WTC11 (cell line): ENCODE measurements around the gene DYNC2LI1.

Source experiments
- CREB1 ChIP-seq: sonication (generic); formaldehyde crosslinking; IDR thresholded peaks from 2 replicates; pipeline ENCODE4 v1.8.0; 2023; ENCODE audit warnings: mild to moderate bottlenecking, missing genetic modification reagents
- JUN ChIP-seq: sonication (generic); formaldehyde crosslinking; IDR thresholded peaks from 2 replicates; pipeline ENCODE4 v1.8.0; 2023; ENCODE audit warnings: mild to moderate bottlenecking, missing genetic modification reagents
- SP1 ChIP-seq: sonication (generic); formaldehyde crosslinking; conservative IDR thresholded peaks from 2 replicates; pipeline ENCODE4 v1.8.1; 2022; ENCODE audit warnings: missing genetic modification reagents
- TF ChIP-seq, protein P1 (sequence below): fragments of 200-600 bp; IDR thresholded peaks from 2 replicates; pipeline ENCODE4 v1.8.0; 2022; ENCODE audit warnings: antibody characterized with exemption
- TF ChIP-seq, protein P2 (sequence below): fragments of 250-450 bp; sonication (Bioruptor Pico); IDR thresholded peaks from 2 replicates; pipeline ENCODE4 v2.1.2; 2022; ENCODE audit warnings: mild to moderate bottlenecking, moderate library complexity

DNA sequence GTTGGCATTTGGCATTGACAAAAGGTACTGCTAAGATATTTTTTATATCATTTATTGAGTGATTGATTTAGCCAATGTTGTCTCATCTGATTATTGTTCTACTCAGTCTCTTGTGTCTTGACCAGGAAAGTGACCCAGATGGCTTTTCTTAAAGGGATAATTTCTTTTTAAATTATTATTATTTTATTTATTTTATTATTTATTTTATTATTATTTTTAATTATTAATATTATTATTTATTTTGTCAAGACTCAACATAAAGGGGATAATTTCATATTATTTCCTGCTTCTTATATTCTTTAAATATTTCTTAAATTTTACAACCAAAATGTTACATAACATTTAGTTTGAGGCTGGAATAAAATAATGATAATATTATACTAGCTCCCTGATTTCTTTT lies 27.1 kb downstream of the DYNC2LI1 start:
- TF ChIP-seq JUN (CRISPR knock-in tag): no peak
- TF ChIP-seq, protein P1, sequence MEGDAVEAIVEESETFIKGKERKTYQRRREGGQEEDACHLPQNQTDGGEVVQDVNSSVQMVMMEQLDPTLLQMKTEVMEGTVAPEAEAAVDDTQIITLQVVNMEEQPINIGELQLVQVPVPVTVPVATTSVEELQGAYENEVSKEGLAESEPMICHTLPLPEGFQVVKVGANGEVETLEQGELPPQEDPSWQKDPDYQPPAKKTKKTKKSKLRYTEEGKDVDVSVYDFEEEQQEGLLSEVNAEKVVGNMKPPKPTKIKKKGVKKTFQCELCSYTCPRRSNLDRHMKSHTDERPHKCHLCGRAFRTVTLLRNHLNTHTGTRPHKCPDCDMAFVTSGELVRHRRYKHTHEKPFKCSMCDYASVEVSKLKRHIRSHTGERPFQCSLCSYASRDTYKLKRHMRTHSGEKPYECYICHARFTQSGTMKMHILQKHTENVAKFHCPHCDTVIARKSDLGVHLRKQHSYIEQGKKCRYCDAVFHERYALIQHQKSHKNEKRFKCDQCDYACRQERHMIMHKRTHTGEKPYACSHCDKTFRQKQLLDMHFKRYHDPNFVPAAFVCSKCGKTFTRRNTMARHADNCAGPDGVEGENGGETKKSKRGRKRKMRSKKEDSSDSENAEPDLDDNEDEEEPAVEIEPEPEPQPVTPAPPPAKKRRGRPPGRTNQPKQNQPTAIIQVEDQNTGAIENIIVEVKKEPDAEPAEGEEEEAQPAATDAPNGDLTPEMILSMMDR: no peak
- TF ChIP-seq SP1: no peak
- TF ChIP-seq CREB1: no peak
- TF ChIP-seq, protein P2, sequence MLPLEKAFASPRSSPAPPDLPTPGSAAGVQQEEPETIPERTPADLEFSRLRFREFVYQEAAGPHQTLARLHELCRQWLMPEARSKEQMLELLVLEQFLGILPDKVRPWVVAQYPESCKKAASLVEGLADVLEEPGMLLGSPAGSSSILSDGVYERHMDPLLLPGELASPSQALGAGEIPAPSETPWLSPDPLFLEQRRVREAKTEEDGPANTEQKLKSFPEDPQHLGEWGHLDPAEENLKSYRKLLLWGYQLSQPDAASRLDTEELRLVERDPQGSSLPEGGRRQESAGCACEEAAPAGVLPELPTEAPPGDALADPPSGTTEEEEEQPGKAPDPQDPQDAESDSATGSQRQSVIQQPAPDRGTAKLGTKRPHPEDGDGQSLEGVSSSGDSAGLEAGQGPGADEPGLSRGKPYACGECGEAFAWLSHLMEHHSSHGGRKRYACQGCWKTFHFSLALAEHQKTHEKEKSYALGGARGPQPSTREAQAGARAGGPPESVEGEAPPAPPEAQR (CRISPR knock-in tag): no peak
